SK-N-SH (cell line): ENCODE results near the gene KIF5C. TPM values are rescaled to one million over a fixed set of nuclear protein-coding genes. Genes with fewer than 3 reads are reported as not detected.

Experiments
- CTCF ChIA-PET: fragments of 300-600, 350-600 bp; formaldehyde crosslinking; extraction: SDS; loops from one replicate; lab custom pipeline; 2021; lab: Yijun Ruan, JAX
- POLR2A ChIA-PET: fragments of 350-600 bp; sonication (Branson Sonifier 250); formaldehyde crosslinking; extraction: SDS; loops from one replicate; lab custom pipeline; 2020; ENCODE audit warnings: antibody characterized with exemption, inconsistent platforms; lab: Yijun Ruan, JAX
- DNase-seq: peaks from one replicate; pipeline ENCODE4 v3.0.0; 2012
- H2AFZ ChIP-seq: fragments of 200-600 bp; sonication (generic); 2 replicates; pipeline ENCODE4 v1.8.1; 2016; ENCODE audit warnings: antibody characterized with exemption, mild to moderate bottlenecking, low read depth
- H3F3A ChIP-seq: fragments of 200-600 bp; sonication (generic); replicated peaks from 2 replicates; pipeline ENCODE3; 2016; ENCODE audit warnings: antibody characterized with exemption, mild to moderate bottlenecking; ENCODE audit not compliant: insufficient read depth
- H3K27ac ChIP-seq, 2 experiments: fragments of 200-500 bp in 1 of 2; fragments of 200-600 bp in 1 of 2; sonication (Bioruptor generic) in 1 of 2; sonication (generic), shearing (Covaris generic) in 1 of 2; 2 replicates each; pipeline versions ENCODE4 v1.5.1 to v1.6.1; 2014 to 2016; ENCODE audit warnings: low read depth in 2 of 2, inconsistent platforms in 1 of 2, low read length in 1 of 2, mild to moderate bottlenecking in 1 of 2, mixed read lengths in 1 of 2
- H3K27me3 ChIP-seq: fragments of 200-600 bp; sonication (generic), shearing (Covaris generic); 2 replicates; pipeline ENCODE4 v1.6.1; 2016; ENCODE audit warnings: mixed run types; ENCODE audit not compliant: insufficient read depth
- H3K36me3 ChIP-seq, 2 experiments: fragments of 200-500 bp in 1 of 2; fragments of 200-600 bp in 1 of 2; sonication (Bioruptor generic) in 1 of 2; sonication (generic) in 1 of 2; replicated peaks in 1 of 2; 2 replicates each; pipeline versions ENCODE3 to v1.5.1; 2014 to 2016; ENCODE audit warnings: low read length in 1 of 2, mild to moderate bottlenecking in 1 of 2; ENCODE audit not compliant: insufficient read depth in 2 of 2, control insufficient read depth in 1 of 2
- H3K4me1 ChIP-seq, 2 experiments: fragments of 200-500 bp in 1 of 2; fragments of 200-600 bp in 1 of 2; sonication (Bioruptor generic) in 1 of 2; sonication (generic), shearing (Covaris generic) in 1 of 2; 2 replicates each; pipeline versions ENCODE4 v1.5.1 to v1.6.1; 2014 to 2016; ENCODE audit warnings: low read depth in 1 of 2, low read length in 1 of 2, mixed run types in 1 of 2; ENCODE audit not compliant: insufficient read depth in 2 of 2, control insufficient read depth in 1 of 2
- H3K4me2 ChIP-seq: fragments of 200-600 bp; sonication (generic), shearing (Covaris generic); 2 replicates; pipeline ENCODE4 v1.6.1; 2017; ENCODE audit warnings: mixed run types
- H3K4me3 ChIP-seq, 2 experiments: fragments of 200-500 bp in 1 of 2; fragments of 200-600 bp in 1 of 2; sonication (Bioruptor generic) in 1 of 2; sonication (generic), shearing (Covaris generic) in 1 of 2; 2 replicates each; pipeline versions ENCODE4 v1.5.1 to v1.8.1; 2014 to 2016; ENCODE audit warnings: low read depth in 2 of 2, inconsistent platforms in 1 of 2, low read length in 1 of 2, mild to moderate bottlenecking in 1 of 2, mixed read lengths in 1 of 2, moderate library complexity in 1 of 2
- H3K79me2 ChIP-seq: fragments of 200-600 bp; sonication (generic); 2 replicates; pipeline ENCODE4 v1.8.1; 2017; ENCODE audit warnings: mild to moderate bottlenecking; ENCODE audit not compliant: insufficient read depth
- H3K9ac ChIP-seq: fragments of 200-600 bp; sonication (generic); 2 replicates; pipeline ENCODE4 v1.6.1; 2017; ENCODE audit warnings: mixed run types
- H3K9me2 ChIP-seq: fragments of 200-600 bp; sonication (generic); 2 replicates; pipeline ENCODE4 v1.6.1; 2017; ENCODE audit warnings: mixed run types
- H3K9me3 ChIP-seq: fragments of 200-600 bp; sonication (generic); 2 replicates; pipeline ENCODE4 v1.6.1; 2017; ENCODE audit warnings: mixed run types, mild to moderate bottlenecking, moderate library complexity
- H4K20me1 ChIP-seq: fragments of 200-600 bp; sonication (generic); 2 replicates; pipeline ENCODE4 v1.6.1; 2017; ENCODE audit warnings: mild to moderate bottlenecking, mixed run types; ENCODE audit not compliant: insufficient read depth
- CHD2 ChIP-seq: fragments of 150-350 bp; IDR thresholded peaks from 2 replicates; pipeline ENCODE4 v1.6.1; 2018; ENCODE audit warnings: low read length; ENCODE audit not compliant: partially characterized antibody
- CTCF ChIP-seq: fragments of 200-600 bp; sonication (generic); IDR thresholded peaks from 2 replicates; pipeline ENCODE4 v1.6.1; 2017; ENCODE audit warnings: antibody characterized with exemption, mild to moderate bottlenecking, moderate library complexity
- EP300 ChIP-seq, 2 experiments: IDR thresholded peaks; 2 replicates each; pipeline versions ENCODE4 v1.4.0 to v1.6.1; 2012; ENCODE audit warnings: borderline replicate concordance in 1 of 2, low read depth in 1 of 2, low read length in 1 of 2
- FOSL2 ChIP-seq: IDR thresholded peaks from 2 replicates; pipeline ENCODE4 v1.4.0; 2012; ENCODE audit warnings: low read depth, mild to moderate bottlenecking, moderate library complexity, borderline replicate concordance
- FOXJ3 ChIP-seq: sonication (generic); formaldehyde crosslinking; IDR thresholded peaks from 2 replicates; pipeline ENCODE4 v1.5.1; 2020; ENCODE audit warnings: mild to moderate bottlenecking, missing genetic modification reagents
- GABPA ChIP-seq: IDR thresholded peaks from 2 replicates; pipeline ENCODE4 v1.4.0; 2012; ENCODE audit warnings: low read depth, mild to moderate bottlenecking
- IRF3 ChIP-seq: fragments of 150-350 bp; IDR thresholded peaks from 2 replicates; pipeline ENCODE4 v1.6.1; 2016; ENCODE audit warnings: mild to moderate bottlenecking, low read depth, low read length
- JUND ChIP-seq: IDR thresholded peaks from 2 replicates; pipeline ENCODE4 v1.4.0; 2012
- MAX ChIP-seq: IDR thresholded peaks from 2 replicates; pipeline ENCODE4 v1.4.0; 2012; ENCODE audit warnings: low read depth
- NFIC ChIP-seq: IDR thresholded peaks from 2 replicates; pipeline ENCODE4 v1.4.0; 2012; ENCODE audit warnings: borderline replicate concordance
- NRF1 ChIP-seq: IDR thresholded peaks from 2 replicates; pipeline ENCODE4 v1.6.1; 2012; ENCODE audit warnings: low read depth, mild to moderate bottlenecking, low read length
- RAD21 ChIP-seq: IDR thresholded peaks from 2 replicates; pipeline ENCODE4 v1.6.1; 2012; ENCODE audit warnings: mild to moderate bottlenecking, low read length
- RFX5 ChIP-seq: IDR thresholded peaks from 2 replicates; pipeline ENCODE4 v1.6.1; 2012; ENCODE audit warnings: mild to moderate bottlenecking, improper control_type of control experiment, low read length
- RXRA ChIP-seq: IDR thresholded peaks from 2 replicates; pipeline ENCODE4 v1.4.0; 2012; ENCODE audit warnings: low read depth, mild to moderate bottlenecking, borderline replicate concordance
- TCF12 ChIP-seq: IDR thresholded peaks from 2 replicates; pipeline ENCODE4 v1.4.0; 2012
- USF1 ChIP-seq: IDR thresholded peaks from 2 replicates; pipeline ENCODE4 v1.4.0; 2012; ENCODE audit warnings: low read depth, borderline replicate concordance
- YY1 ChIP-seq: IDR thresholded peaks from 2 replicates; pipeline ENCODE4 v1.4.0; 2012; ENCODE audit warnings: low read depth, mild to moderate bottlenecking
- ZBTB33 ChIP-seq: IDR thresholded peaks from 2 replicates; pipeline ENCODE4 v1.4.0; 2012; ENCODE audit warnings: low read depth, borderline replicate concordance
- WGBS: methylation state at CpG from one replicate; pipeline ENCODE4 v1.1.6; 2017; ENCODE audit warnings: low lambda C conversion rate; 5-methylcytosine and 5-hydroxymethylcytosine counted together
- polyA plus RNA-seq, 3 experiments: library from polyadenylated mRNA; depleted of rRNA; stranded (reverse); fragments of >200 nt; gene quantifications; 2 replicates each; pipeline ENCODE4 v1.2.3, GENCODE V29; 2012

Gene KIF5C
- polyA plus RNA-seq, 1 of the 3 experiments (the other 2 are of a cell fraction) = 3.9 TPM

GRCh38 chr2:148930046-148930775 is 55.2 kb downstream of the KIF5C start:
- Histone ChIP-seq H3K36me3 (no peaks in the 10 kb centered on the region), H2AFZ (no peak overlapping the region)
- 89% methylated on average over 9 of the region's 9 CpGs for WGBS
- TF ChIP-seq GABPA (no peak), ZBTB33 (no peak), RAD21 (no peak), USF1 (no peak), NFIC (no peak), TCF12 (no peak), MAX (no peak)
- TF ChIP-seq, all 33 proteins: peak for 0
- peaks cover 1% of the 10 kb centered on the region for H3F3A ChIP-seq
- H4K20me1 ChIP-seq = no peaks in the 10 kb centered on the region
- H3K4me3 ChIP-seq = no peak overlapping the region
- ChIA-PET CTCF (interaction anchor here (0.9 kb wide), 1 partner anchor 60 kb away, joined by 3 read pairs; no protein-coding TSS in a partner anchor), POLR2A (no interaction called here)
- H3K9me3 ChIP-seq = no peaks in the 10 kb centered on the region
- H3K4me1 ChIP-seq = peaks cover 0 to 6% of the 10 kb centered on the region in 2 experiments; a peak in 1 of 4 replicates
- H3K27ac ChIP-seq = no peak overlapping the region
- H3K27me3 ChIP-seq = no peaks in the 10 kb centered on the region
- H3K4me2 ChIP-seq = no peak overlapping the region
- no peaks in the 10 kb centered on the region for H3K9me2 ChIP-seq
- no peaks in the 10 kb centered on the region for H3K79me2 ChIP-seq
- no peak for DNase-seq
- H3K9ac ChIP-seq = no peak overlapping the region

- no peak overlapping the region for H3K4me3 ChIP-seq
- ChIA-PET POLR2A (no interaction called here), CTCF (no interaction called here)
- H3K36me3 ChIP-seq = no peaks in the 10 kb centered on the region
- no peaks in the 10 kb centered on the region for H3K9me2 ChIP-seq
- no peaks in the 10 kb centered on the region for H4K20me1 ChIP-seq
- no peaks in the 10 kb centered on the region for H3K27me3 ChIP-seq
- peaks cover 0 to 6% of the 10 kb centered on the region in 2 experiments; a peak in 1 of 4 replicates for H3K4me1 ChIP-seq
- WGBS = 87% methylated on average over 7 of the region's 7 CpGs
- H3K79me2 ChIP-seq = no peaks in the 10 kb centered on the region
- no peak overlapping the region for H2AFZ ChIP-seq
- H3K9me3 ChIP-seq = no peaks in the 10 kb centered on the region
- H3F3A ChIP-seq = peaks cover 4% of the 10 kb centered on the region
- no peak overlapping the region for H3K4me2 ChIP-seq
- H3K9ac ChIP-seq = no peak overlapping the region
- no peak for DNase-seq
- no peak overlapping the region for H3K27ac ChIP-seq
- TF ChIP-seq FOXJ3 (no peak), FOSL2 (no peak), ZBTB33 (no peak), CHD2 (no peak), TCF12 (no peak), JUND (no peak), RXRA (no peak), RFX5 (no peak), USF1 (no peak), CTCF (no peak), IRF3 (no peak), YY1 (no peak), EP300 (IDR thresholded peaks at IDR 0.05; ENCODE audit: borderline replicate concordance in 1 of 2, low read depth in 1 of 2, low read length in 1 of 2) (no peak), RAD21 (no peak), NRF1 (no peak)
These were observed 57.5 kb downstream of the KIF5C start for GRCh38 chr2:148932536-148932935.
